GM18502 (cell line): ENCODE results near the gene HEATR5B.
"Not testable (repeated sequence)": the region's sequence is repeated elsewhere in the genome, so short reads cannot be mapped to it uniquely, and the experiment has no call there.

Experiments used
- ATAC-seq: cut with Tn5 transposase; IDR thresholded peaks from one replicate; pipeline ENCODE4 v1.9.1; 2021; ENCODE audit warnings: mild to moderate bottlenecking; ENCODE audit not compliant: unreplicated experiment, poor library complexity

Gene HEATR5B

DNA sequence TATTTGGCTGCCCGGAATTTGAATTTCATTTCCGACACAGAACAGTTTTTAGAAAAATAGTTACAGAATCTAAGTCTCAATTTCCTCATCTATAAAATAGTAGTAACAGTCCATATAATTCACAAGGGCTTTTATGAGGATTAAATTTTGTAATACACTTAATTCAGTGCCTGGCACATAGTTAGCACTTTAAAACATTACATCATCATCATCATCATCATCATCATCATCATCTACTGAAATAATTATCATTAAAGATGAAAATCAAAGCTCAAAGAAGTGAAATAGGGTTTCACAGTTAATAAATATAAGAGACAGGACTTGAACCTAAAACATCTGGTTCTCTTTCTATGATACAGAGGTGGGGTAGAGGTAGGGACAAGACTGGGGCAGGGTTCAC is 13.2 kb downstream of the HEATR5B start:
- ATAC-seq = no peak

DNA sequence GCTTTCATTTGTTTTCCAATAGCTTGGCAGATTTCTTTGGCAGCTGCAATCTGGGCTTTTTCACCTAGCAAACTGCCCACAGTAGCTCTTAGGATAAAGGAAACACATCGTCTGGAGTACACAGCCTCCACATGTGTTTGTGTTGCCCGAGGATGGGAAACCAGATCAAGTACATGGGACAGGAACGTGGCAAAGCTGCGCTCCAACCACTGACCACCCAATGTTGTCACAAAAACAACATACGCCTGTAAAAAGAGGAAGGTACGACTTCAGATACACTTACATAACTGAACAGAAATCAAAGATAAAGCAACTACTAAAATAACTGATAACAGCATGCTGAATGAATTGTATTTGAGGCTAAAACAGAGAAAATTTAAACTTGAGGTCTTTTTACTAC is 15.5 kb downstream of the HEATR5B start:
- no peak for ATAC-seq

DNA sequence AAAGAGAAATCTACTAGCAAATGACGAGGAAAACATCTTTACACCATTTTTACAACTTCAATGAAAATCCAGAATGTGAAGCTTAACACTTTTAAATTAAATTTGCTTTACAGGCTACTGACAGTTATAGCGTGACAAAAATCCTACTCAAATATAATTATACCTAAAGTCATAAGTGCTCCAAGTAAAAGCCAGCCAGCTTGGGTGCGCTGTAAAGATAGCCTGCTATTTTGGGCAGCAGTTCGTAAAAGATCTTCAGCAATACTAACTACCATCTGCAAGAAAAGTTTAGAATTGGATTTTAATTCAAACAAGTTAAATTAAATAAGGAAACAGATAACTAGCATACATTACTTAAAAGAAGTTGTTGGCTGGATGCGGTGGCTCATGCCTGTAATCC is 22.4 kb downstream of the HEATR5B start:
- ATAC-seq = no peak

DNA sequence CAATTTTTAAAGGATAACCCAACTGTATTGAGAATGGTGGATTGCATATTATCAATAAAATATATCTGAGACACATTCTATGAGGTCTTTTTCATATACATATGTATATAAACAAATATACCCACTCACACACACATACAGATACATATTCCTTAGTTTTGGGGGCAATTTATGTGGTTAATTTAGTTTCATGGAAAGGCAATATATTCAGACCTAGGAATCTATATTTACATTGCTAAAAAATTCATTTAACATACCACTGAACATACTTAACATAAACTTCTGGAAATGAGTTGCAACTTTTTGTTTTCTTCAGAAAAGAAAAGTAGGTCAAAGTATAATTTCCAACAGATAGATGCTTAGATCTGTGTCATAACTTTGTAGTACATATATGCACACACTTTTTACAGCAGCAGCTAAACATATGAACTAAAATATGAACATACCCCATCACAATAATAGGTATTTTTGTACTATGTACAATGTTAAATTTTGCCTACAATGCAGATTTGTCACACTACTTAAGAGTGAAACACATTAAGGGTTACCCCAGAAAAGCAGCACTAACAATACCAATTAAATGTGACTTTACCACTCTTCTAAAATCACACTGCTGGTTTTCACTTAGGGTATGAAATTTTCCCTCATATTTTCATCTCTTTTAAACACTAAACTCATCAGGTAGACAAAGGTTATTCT is 23.0 kb downstream of the HEATR5B start:
- ATAC-seq = no peak

DNA sequence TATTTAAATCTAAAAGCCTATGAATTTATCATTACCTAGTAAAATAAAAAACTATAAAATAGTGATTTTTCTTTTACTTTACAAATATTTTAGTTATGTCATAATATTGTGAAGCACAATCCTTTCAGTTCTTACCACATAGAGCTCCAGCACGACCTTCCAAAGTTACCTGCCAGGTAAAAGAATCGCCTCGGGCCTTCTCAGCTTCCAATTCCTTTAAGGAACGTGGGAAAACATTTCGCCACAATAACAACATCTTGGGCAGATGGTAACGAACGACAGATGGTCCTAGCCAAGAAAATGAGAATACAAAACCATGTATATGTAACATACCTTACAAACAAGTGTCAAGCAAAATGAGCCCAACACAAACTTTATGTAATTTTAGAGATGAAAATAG is 23.7 kb downstream of the HEATR5B start:
- ATAC-seq = no peak

DNA sequence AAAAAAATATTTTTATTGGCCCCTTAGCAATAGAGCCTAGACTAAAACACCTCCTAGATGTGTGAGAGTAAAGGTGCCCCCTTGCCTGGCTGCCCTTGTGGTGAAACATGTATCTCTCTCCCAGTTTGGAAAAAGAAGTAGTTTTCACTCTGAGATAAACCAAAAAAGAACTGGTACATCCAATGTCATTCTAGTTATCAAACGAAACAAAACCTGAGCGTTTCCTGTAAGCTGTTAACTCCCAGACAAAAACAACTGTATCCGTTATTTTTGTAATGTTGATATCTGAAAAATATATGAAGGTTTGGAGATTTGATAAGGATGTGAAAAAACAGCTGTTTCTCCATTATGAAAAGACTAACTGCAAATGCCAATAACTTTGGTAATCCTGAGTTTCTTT is 24.3 kb downstream of the HEATR5B start:
- ATAC-seq = no peak

DNA sequence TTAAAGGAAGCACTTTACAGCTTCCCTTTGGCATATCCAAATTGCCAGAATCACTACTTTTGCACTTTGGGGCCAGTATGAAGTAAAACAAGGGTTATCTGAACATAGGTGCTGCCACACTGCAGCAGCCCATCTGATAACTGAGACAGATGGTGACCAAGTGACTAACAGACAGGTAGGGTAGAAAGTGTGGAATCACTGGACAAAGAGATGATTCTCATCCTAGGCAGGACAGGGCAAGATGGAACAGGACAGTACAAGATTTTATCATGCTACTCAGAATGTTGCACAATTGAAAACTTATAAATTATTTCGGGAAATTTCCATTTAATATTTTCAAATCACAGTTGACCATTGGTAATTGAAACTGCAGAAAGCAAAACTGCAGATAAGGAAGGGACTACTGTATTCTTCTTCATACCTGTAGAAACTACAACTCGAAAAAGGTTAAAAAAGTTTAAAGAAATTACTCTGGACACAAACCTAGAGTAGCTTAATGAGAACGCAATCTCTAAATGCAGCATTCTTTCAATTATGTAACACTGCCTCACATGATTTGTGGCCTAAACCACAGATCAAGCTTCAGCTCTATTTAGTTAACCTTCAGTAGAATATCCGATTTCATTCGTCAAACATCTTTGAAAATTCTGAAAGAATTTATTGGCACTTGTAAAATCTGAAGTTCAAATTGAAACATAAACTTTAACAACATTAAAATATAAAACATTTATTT is 31.4 kb downstream of the HEATR5B start:
- no peak for ATAC-seq

DNA sequence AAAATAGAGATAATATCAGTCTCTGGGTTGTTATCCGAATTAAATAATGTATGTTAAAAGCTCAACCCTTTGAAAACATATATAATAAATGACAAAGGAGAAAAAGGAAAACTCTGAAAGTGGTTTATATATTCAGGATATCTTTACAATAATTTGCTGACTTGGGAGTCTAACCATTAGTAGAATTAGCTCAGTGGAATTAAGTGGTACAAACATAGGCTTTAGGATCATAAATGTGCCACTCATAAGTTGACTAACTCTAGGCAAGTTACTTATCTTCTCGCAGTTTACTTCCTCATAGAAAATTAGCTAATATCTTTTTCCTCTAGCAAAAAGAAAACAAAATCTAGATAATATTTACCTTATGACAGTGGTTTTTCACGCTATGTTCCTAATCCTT is 44.6 kb downstream of the HEATR5B start:
- ATAC-seq = no peak

DNA sequence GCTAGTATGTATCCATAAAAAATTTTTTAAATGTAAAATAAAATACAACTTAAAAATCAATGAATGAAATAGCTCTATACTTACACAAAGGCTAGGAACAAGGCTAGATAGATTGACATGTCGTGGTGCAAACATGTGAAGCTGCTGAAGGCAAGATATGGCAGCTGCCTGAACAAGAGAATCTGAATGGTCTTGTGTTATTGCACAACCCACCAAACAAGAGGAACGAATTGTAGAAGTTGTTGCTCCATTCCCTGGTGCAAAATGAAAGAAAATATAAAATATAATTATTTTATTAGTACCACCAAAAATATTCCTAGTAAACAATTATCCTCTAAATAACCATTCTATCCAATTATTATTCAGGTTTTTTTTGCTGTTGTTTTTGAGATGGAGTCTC is 46.4 kb downstream of the HEATR5B start:
- ATAC-seq = no peak

DNA sequence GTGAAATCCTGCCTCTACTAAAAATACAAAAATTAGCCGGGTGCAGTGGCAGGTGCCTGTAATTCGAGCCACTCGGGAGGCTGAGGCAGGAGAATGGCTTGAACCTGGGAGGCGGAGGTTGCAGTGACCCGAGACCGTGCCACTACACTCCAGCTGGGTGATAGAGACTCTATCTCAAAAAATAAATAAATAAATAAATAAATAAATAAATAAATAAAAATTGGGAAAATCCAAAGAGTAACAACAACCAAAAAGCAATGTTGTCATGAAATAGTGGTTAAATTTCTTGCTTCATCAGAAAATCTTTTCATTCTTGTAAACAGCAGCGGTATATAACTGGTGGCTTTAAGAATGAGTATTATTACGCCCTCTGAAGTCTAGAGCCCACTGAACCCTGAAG is 54.4 kb downstream of the HEATR5B start:
- ATAC-seq = no peak

DNA sequence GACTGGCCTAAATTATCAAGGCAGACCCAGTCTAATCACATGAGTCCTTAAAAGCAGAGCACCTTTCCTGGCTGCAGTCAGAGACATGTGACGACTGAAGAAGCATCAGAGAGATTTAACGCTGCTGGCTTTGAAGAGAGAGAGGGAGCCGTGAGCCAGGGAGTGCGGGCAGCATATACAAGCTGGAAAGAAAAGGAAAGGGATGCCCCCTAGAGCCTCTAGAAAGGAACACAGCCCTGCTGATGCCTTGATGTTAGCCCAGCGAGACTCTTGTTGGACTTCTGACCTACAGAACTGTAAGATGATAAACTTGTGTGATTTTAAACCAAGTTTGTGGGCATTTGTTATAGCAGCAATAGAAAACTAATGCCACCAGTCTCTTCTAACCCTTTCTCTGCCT is 58.1 kb downstream of the HEATR5B start:
- ATAC-seq = no peak

DNA sequence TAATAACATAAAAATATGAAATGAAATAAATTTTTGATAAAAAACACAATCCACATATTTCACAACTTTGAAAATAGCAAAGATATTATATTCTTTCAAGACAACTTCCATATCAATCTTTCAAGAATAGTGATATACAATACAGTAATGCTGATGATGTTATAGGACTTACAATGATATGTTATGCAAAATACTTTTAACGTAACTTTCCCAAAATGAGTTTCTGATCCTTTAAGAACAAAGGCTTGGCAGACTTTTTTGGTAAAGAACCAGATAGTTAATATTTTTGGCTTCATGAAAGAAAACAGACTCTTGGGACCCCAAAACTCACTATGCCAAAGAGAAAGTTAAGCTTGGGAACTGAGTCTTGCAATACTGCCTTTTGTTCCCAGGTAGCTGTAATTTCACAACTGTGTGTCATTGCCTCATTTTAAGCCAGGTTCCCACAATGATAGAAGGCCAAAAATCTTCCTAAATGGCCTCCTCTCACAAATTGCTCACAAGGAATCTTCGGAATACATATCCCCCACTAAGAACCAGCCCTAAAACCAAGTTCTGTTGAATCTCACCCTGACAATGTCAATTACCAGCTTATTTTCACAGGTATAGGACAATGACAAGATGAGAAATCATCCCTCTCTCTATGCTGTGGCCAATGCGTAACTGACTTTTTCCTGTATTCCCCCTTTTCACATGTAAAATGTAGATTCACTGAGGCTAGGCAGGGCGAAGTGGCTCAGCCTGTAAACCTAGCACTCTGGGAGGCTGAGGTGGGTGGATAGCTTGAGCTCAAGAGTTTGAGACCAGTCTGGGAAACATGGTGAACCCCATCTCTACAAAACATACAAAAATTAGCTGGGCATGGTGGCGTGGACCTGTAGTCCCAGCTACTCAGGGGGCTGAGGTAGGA is 63.0 kb downstream of the HEATR5B start:
- no peak for ATAC-seq

DNA sequence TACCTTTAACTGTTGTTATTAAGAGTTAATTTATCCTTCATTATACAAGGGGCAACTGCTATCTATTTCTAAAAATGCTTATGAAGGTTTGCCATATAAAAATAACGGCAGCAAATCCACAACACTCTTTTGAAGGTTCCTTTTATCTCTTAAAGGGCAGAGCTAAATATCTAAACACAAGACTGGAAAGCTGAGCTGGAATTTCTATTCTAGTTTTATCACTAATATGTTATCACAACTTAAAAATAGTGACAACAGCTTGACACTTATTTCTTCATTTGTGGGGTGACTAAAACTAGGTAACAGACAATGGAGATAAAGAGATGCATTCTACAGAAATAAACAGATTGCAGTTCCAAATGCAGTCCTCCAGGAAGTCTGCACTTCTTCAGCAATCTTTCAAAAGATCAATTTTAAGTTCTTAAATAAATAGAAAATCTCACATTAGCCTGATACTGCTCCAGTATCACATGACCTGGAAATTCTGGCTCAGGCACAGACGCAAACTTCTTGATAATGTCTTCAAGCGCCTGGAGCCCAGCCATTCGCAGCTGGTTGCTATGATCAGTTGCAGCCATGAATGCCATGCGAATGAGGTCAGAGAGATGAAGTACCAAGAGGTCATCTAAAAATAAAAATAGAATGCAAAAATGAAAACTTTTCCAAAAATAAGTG is 63.8 kb downstream of the HEATR5B start:
- no peak for ATAC-seq

DNA sequence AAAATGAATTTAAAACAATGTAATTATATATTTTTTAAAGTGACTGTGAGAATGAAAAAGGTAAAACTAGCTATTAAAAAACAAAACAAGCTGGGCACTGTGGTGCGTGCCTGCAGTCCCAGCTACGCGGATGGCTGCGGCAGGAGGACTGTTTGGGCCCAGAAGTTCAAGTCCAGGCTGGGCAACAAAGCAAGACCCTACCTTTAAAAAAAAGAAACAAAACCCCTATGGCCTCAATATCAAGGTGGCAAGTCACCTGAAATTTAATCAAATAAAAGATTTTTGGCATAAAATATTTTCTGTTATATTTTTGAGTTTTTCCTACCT is 70.9 kb downstream of the HEATR5B start:
- ATAC-seq = peak; percentile 23

DNA sequence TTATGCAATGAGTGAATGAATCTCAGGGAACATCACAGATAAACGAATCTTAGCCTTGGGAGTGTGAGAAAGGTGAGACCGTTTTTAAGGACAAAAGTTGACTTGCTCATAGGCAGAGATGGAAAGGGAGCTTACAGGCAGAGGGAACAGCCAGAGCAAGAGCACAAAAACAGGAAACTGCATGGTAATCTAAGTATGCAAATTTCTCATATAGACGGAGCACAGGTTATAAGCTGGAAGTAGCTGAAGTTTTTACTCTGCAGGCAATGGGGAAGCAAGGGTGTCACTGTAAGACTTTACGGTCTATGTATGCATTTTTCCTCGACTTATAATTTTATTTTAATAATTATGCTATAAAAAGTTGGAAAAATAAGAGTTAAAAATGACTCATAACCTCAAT is 73.0 kb downstream of the HEATR5B start:
- ATAC-seq = peak; percentile 61

DNA sequence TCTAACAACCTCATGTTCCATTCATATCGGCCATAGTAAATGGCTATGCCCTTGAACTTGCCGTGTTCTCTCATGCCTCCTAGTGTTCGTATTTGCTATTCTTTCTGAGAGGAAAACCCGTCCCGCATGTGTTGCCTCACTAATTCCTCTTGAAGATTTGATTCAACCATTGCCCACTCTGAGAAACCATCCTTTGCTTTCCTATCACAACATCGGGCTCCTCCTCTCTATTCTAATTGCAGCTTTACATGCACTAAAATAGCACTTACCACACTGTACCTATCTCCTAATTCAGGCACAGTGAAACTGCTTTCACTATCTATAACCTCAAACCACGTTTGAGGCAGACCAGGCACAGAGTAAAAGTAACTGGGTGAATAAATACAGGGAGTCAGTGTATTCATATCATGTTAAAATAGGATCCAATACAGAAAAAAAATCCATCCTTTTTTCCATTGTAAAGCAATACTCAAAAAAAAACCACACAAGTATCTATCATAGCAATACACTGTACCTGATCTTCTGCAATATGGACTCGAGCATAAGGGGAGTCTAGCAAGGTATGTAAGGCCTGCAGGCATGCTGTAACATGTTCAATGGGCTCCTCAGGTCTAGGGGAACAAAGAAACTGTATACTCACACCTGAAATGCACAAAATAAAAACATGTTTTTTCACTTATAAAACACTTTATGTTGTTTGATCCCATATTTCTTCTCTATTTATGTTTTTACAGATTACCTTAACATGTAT is 78.9 kb downstream of the HEATR5B start:
- peak; percentile 100 for ATAC-seq

DNA sequence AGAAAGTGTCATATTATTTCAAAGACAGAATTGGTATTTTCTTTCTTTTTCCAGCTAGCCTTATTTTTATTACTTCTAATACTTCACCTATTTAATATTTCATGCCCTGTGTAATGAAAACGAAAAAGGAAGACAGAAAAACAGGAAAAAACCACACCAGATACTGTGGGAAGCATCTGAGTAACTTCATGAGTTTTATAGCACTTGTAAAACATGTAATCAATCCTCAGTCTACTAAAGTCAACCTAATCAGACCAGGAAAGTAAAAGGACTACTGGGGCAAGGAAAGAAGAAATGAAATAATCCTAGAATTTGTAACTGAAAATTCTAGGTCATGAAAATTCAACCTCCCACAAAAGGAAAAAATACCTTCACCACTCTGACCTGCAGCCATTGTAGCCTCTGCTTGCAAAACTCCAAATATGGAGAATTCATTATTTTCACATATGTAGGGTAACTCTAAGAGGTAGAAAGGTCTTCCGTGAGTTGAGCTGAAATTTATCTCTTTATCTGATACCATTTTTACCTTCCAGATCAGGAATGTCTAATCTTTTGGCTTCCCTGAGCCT is 83.1 kb downstream of the HEATR5B start:
- no peak for ATAC-seq

DNA sequence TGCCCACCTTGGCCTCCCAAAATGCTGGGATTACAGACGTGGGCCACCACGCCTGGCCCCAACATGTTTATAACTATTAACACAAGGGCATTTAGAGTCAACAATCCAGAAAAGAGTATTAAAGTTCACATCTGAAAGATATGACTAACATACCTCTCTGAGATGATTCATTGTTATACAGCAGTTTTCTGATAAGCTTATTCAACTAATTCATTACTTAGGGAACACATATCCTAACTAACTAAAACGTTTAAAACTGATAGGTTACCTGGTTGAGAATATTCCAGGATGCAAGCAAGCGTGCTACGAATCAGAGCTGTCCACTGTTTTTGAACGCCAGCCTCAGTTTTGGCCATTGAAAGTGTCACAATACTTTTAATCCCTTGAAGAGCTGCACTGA is 83.9 kb downstream of the HEATR5B start:
- ATAC-seq = no peak

DNA sequence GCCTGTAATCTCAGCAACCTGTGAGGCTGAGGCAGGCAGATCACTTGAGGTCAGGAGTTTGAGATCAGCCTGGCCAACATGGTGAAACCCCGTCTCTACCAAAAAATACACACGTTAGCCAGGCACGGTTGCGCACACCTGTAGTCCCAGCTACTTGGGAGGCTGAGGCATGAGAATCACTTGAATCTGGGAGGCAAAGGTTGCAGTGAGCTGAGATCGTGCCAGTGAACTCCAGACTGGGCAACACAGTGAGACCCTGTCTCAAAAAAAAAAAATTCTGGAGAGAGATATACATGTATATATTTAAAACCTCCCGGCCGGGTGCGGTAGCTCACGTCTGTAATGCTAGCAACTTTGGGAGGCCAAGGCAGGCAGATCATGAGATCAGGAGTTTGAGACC is 84.8 kb downstream of the HEATR5B start:
- ATAC-seq = not testable (repeated sequence)
